Stimulated activated CD4-positive, alpha-beta T cell treated with anti-CD3 and anti-CD28 coated beads, Interleukin-1b, Interleukin-23, amount 100 ng/mL, for 4 hours (primary cell): Measurements from ENCODE around the gene HSPA12B.
A peak's percentile ranks its signal among the peaks of the same experiment; 100 is the strongest.

Experiments
- DNase-seq, 2 donors: peaks; one replicate each; pipeline ENCODE4 v3.0.0-alpha.2; 2020; ENCODE audit warnings: low read depth in 2 of 2

Gene HSPA12B

DNA sequence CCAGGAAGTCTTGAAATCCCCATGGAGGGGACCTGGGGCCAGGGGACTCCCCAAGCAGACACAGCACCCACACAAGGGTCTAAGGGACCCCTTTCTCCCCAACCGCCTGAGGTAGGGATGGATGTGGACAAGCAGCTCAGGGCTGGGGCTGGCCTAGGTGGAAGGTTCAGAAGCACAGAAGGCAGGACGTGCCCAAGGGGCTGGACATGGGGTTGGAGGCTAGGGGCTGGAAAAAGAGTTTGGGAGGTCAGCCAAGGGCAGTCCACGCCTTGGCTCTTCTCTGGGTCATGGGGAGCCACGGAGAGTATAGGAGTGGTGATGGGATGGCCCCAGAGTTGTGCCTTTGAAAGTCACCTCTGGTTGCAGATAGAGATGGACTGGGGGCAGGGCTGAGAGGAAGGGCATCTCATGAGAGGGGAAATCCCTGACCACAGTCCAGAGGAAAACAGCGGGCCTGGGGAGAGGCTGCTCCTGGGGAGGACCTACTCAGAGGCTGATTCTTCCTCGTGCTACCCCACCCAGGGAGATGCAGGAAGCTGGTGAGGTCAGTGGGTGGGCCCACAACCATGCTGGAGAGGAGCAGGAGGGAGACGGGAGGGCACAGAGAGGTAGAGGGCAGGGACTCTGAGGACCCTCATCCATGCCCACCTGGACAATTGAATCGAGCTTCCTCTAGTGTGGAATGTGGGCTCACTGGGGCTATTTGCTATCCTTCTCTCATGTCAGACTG is 2.5 kb upstream of the HSPA12B start:
- DNase-seq: no peak

GRCh38 chr20:3730803-3731672 is 1.4 kb upstream of the HSPA12B start:
- no peak for DNase-seq

DNA sequence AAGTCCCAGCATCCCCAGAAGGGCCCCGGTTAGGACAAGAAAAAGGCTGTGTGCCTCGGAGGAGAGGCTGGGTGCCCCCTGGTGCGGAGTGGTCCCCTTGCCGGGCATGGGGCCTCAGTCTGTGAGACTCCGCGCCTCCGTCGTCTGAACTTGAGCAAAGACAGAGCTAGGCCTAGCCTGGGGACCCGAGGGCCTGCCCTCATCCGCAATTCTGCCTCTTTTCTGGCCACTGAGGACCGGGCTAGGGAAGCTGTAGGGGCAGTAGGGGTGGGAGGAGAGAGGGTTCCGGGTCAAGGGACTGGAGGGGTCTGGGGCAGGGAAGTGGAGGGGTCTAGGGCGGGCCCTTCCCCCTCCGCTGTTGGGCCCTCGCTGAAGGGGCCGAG is 550 bp upstream of the HSPA12B start:
- DNase-seq: no peak

GRCh38 chr20:3733119-3733995 is 872 bp downstream of the HSPA12B start:
- no peak for DNase-seq

- DNase-seq: no peak
These were observed 1.8 kb downstream of the HSPA12B start for GRCh38 chr20:3734111-3734843.

DNA sequence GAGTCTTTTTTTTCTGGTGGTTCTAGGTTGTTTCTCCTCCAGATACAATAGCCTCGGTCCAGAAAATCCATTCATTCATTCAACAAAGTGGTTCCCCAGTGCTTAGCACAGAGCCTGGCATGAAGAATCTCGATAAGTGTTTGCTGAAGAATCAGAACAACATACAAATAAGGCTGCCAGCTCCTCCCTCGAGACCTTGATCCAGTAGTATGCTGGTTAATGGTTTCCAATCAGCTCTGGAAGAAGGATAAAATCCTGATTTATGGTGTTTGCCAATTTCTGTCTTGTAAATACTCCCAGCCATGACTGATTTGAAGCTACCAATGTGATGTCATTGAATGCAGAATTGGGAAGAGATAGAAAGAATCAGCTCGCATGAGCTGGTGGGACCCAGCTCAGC is 3.3 kb downstream of the HSPA12B start:
- no peak for DNase-seq

GRCh38 chr20:3738111-3739053 is 5.9 kb downstream of the HSPA12B start:
- DNase-seq: no peak

DNA sequence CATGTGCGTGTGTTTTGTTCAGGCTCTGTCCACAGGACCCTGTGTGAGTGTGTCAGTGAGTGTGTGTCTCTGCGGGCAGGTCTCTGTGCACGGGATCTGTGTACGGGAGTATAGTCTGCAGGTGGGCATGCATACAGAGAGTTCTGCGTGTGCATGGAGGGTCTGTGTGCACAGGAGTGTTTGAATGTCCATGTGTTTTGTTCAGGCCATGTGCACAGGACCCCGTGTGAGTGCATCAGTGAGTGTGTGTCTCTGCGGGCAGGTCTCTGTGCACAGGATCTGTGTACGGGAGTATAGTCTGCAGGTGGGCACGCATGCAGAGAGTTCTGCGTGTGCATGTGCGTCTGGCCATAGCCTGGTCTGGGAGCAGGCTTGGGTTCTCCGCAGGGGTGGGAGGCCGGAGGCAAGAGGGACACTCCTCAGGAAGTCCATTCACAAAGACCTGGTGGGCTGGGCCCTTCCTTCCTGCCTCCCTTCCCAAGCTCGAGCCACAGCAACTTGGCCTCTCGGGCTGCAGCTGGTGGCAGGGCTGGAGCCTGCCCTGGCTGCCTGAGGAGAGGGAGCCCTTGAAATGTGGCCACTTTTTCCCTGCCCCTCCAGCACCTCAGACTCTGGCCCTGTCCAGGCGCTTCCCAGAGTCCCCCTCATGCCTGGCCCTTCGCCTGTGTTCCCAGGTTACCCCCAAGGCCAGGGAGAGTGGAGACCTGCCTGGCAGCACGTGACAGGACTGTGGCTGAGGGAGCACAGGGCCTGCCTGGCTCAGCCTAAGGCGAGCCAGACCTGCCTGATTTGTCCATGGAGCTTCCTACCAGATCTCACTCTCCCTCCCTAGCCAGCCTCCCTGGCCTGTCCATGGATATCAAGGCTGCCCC is 6.8 kb downstream of the HSPA12B start:
- no peak for DNase-seq

- no peak for DNase-seq
These were observed 7.5 kb downstream of the HSPA12B start for GRCh38 chr20:3739926-3740451.

DNA sequence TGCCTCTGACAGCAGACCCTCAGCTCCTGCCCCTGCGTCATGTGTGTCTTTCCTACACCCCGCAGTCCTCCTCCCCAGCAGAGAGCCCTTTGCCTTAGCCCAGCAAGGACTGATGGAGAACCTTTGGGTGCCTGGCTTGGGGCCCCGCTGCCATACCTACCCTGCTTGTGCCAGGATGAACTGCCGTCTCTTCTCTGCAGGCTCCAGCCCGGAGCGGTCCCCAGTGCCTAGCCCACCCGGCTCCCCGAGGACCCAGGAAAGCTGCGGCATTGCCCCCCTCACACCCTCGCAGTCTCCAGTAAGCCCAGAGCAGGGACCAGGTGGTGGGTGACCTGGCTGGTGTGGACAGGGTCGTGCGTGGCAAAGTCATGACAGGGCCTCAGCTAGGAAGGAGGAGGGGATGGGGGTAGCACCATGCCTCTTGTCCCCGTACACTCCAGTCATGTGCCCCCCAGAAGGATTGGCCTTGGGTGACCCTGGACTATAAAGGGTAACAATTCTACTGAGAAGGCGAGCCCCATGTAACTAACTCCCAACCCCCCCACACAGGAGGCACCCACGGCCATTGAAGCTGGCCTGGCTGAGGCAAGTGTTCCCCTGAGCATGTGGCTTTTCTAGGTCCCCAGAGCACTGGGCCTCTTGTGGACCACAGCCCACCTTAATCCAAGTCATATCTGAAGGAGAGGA is 8.3 kb downstream of the HSPA12B start:
- no peak for DNase-seq

GRCh38 chr20:3741836-3742458 is 9.5 kb downstream of the HSPA12B start:
- DNase-seq: no peak

GRCh38 chr20:3743251-3743650 is 10.8 kb downstream of the HSPA12B start:
- DNase-seq: no peak

DNA sequence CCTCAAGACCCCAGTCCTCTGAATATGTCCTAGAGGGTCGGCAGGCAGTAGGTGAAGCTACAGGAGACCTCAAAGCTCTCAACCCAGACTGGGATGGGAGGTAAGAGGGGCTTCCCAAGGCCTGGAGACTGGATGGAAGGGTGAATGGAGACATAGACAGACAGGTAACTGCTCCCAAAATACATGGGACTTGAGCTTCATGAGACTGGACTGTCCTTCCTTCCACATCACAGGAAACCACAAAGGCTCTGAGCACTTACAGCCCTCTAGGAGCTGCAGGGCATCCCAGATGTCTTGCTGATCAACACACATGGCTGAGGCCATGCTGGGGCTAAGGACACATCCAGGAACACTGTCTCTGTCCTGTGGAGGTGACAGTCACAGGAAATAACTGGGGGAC is 11.6 kb downstream of the HSPA12B start:
- DNase-seq: no peak

- DNase-seq: peak; percentile 60 to 66
These were observed 12.6 kb downstream of the HSPA12B start for GRCh38 chr20:3744806-3745685.

- no peak for DNase-seq
These were observed 13.2 kb downstream of the HSPA12B start for GRCh38 chr20:3745686-3746173.

DNA sequence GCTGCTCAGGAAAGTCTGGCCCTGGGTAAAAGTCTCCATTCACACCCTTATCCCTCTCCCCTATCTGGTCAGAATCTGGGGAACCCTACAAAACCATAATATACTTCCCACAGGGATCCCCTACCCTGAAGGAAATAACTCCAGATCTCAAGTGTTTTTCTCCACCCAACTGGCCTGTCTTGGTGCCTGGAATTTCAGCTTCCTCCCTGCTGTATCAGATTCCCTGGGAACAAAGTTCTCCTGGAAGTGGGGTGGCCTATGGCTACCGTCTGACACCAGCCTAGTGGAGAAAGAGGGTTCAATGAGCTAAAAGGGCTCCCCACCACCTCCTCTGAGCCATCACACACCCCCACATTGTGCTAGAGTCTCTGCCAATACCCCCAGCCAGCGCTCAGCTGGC is 15.0 kb downstream of the HSPA12B start:
- DNase-seq: no peak

DNA sequence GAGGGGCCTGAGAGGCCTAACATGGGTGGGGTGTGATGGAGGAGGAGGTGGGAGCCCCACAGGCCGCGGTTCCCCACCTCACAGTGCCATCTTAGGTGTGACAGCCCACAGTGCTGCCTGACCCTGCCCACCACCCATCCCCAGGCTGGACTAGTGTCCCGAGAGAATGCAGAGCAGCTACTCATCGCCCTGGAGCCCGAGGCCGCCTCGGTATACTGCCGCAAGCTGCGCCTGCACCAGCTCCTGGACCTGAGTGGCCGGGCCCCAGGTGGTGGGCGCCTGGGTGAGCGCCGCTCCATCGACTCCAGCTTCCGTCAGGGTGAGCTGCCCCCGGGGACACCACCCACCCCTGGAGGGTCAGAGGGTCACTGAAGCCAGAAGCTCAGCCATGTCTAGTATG is 15.6 kb downstream of the HSPA12B start:
- no peak for DNase-seq
